Parathyroid adenoma (tissue), 2 donors: Measurements from ENCODE around the gene TRIP4.

Source experiments
- H2AFZ ChIP-seq: fragments of 300-600 bp; sonication (generic); one replicate; pipeline ENCODE4 v1.7.0; 2017; ENCODE audit warnings: antibody characterized with exemption, mild to moderate bottlenecking
- H3K27ac ChIP-seq: fragments of 300-600 bp; sonication (generic); one replicate; pipeline ENCODE4 v1.7.0; 2017
- H3K27me3 ChIP-seq: fragments of 300-600 bp; sonication (generic); one replicate; pipeline ENCODE4 v1.7.0; 2017; ENCODE audit warnings: low read length; ENCODE audit not compliant: control insufficient read depth, insufficient read depth
- H3K36me3 ChIP-seq: fragments of 300-600 bp; sonication (generic); one replicate; pipeline ENCODE4 v1.7.0; 2017; ENCODE audit warnings: low read length; ENCODE audit not compliant: control insufficient read depth, insufficient read depth
- H3K4me1 ChIP-seq: fragments of 300-600 bp; sonication (generic); one replicate; pipeline ENCODE4 v1.7.0; 2017; ENCODE audit warnings: control low read depth
- H3K4me2 ChIP-seq: fragments of 300-600 bp; sonication (generic); one replicate; pipeline ENCODE4 v1.7.0; 2017; ENCODE audit warnings: low read length
- H3K4me3 ChIP-seq: fragments of 300-600 bp; sonication (generic); one replicate; pipeline ENCODE4 v1.7.0; 2017; ENCODE audit warnings: low read depth, low read length
- H3K79me2 ChIP-seq: fragments of 300-600 bp; sonication (generic); one replicate; pipeline ENCODE4 v1.7.0; 2017; ENCODE audit warnings: control low read depth
- H3K9ac ChIP-seq: fragments of 300-600 bp; sonication (generic); one replicate; pipeline ENCODE4 v1.7.0; 2017; ENCODE audit warnings: mild to moderate bottlenecking
- H3K9me3 ChIP-seq: fragments of 300-600 bp; sonication (generic); one replicate; pipeline ENCODE4 v1.7.0; 2017; ENCODE audit warnings: low read length; ENCODE audit not compliant: control insufficient read depth
- CTCF ChIP-seq: fragments of 300-600 bp; sonication (generic); IDR thresholded peaks from one replicate; pipeline ENCODE4 v1.7.0; 2017; ENCODE audit warnings: antibody characterized with exemption, mild to moderate bottlenecking
- donor health status: primary hyperparathyroidism.

TRIP4 gene

GRCh38 chr15:64502151-64502550, 114.5 kb downstream of the TRIP4 start:
- Histone ChIP-seq H3K79me2 (no peaks in the 10 kb centered on the region), H3K27ac (no peak overlapping the region), H3K4me3 (no peak overlapping the region), H3K4me1 (peaks cover 2% of the 10 kb centered on the region), H3K27me3 (no peaks in the 10 kb centered on the region), H3K9ac (no peak overlapping the region), H3K36me3 (no peaks in the 10 kb centered on the region), H3K4me2 (no peak overlapping the region), H3K9me3 (no peaks in the 10 kb centered on the region), H2AFZ (no peak overlapping the region)
- TF ChIP-seq CTCF = no peak

DNA sequence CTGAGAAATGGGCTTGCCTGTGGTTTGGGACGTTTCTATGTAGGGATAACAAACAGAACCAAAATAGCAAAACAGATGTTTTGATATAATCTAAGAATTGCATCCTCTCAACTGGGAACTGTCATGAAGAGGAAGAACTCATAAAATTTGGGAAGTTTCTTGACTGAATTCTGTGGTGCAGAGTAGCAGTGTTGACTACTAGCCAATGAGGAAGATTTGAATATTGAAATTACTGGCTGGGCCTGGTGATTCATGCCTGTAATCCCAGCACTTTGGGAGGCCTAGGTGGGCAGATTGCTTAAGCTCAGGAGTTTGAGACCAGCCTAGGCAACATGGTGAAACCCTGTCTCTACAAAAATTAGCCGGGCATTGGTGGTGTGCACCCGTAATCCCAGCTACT, 114.9 kb downstream of the TRIP4 start:
- Histone ChIP-seq H3K9ac (no peak overlapping the region), H3K4me1 (peaks cover 2% of the 10 kb centered on the region), H3K4me3 (no peak overlapping the region), H3K36me3 (no peaks in the 10 kb centered on the region), H3K27me3 (no peaks in the 10 kb centered on the region), H3K9me3 (no peaks in the 10 kb centered on the region), H3K4me2 (no peak overlapping the region), H3K27ac (no peak overlapping the region), H2AFZ (no peak overlapping the region), H3K79me2 (no peaks in the 10 kb centered on the region)
- TF ChIP-seq CTCF = no peak

DNA sequence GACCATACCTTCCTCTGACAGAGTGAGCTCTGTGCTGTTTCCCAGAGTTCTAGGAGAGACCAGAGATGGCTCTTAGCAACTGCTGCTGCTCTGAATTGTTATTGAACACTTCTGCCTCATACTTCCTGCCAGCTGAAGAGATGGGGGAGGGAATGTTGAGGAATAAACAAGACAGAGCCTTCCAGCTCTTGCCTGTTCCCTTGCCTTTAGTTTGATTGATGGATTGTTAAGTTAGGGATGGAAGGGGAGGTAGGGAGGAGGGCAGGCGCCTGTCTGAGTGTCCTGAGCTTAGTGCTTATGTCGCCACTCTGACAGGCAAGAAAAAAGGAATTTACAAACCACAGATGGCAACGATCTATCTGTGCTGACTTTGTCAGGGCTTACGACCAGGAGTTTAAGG, 115.6 kb downstream of the TRIP4 start:
- Histone ChIP-seq H2AFZ (no peak overlapping the region), H3K79me2 (no peaks in the 10 kb centered on the region), H3K4me2 (no peak overlapping the region), H3K27ac (no peak overlapping the region), H3K4me1 (peaks cover 2% of the 10 kb centered on the region), H3K36me3 (no peaks in the 10 kb centered on the region), H3K27me3 (no peaks in the 10 kb centered on the region), H3K9ac (no peak overlapping the region), H3K4me3 (no peak overlapping the region), H3K9me3 (no peaks in the 10 kb centered on the region)
- TF ChIP-seq CTCF = no peak

DNA sequence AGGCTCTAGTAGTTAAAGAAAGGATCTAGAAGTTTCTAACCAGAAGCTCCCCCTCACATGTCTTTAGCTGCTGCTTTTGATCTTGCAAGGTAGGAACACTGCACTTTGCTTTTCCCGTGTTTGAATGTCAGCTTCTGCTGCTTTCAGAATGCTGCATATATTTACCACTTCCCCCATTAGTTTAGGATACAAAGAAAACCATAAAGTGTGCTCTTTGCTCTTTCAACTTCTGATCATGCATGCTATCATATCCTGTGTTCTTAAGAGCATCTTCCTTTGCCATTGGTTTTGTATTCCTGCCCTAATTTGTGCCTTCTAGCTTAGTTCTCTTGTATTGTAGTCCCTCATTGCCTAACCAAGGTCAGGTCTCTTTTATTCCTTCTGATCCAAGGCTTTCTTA, 116.0 kb downstream of the TRIP4 start:
- H3K4me2 ChIP-seq = no peak overlapping the region
- H3K4me1 ChIP-seq = peaks cover 2% of the 10 kb centered on the region
- H2AFZ ChIP-seq = no peak overlapping the region
- H3K79me2 ChIP-seq = no peaks in the 10 kb centered on the region
- no peak overlapping the region for H3K4me3 ChIP-seq
- no peaks in the 10 kb centered on the region for H3K9me3 ChIP-seq
- no peak for TF ChIP-seq CTCF
- H3K27me3 ChIP-seq = no peaks in the 10 kb centered on the region
- H3K9ac ChIP-seq = no peak overlapping the region
- H3K27ac ChIP-seq = no peak overlapping the region
- H3K36me3 ChIP-seq = no peaks in the 10 kb centered on the region
